Progenitor cell of endocrine pancreas (in vitro differentiated cells): ENCODE data around the gene NUDCD2. TPM values are rescaled to one million over a fixed set of nuclear protein-coding genes. Genes with fewer than 3 reads are reported as not detected.

Experiments used
- DNase-seq: peaks from one replicate; pipeline ENCODE4 v3.0.0; 2021; ENCODE audit warnings: low spot score; ENCODE audit not compliant: unreplicated experiment
- H3K27ac Mint-ChIP-seq: 2 replicates; pipeline ENCODE4 v1.8.0; 2021; ENCODE audit warnings: mild to moderate bottlenecking, moderate library complexity, mixed read lengths
- H3K27me3 Mint-ChIP-seq: 2 replicates; pipeline ENCODE4 v1.8.0; 2021; ENCODE audit warnings: mixed read lengths
- H3K36me3 Mint-ChIP-seq: 2 replicates; pipeline ENCODE4 v1.8.0; 2022; ENCODE audit warnings: mixed read lengths; ENCODE audit not compliant: insufficient read depth
- H3K4me1 Mint-ChIP-seq: 2 replicates; pipeline ENCODE4 v1.8.0; 2021; ENCODE audit warnings: low read depth, mixed read lengths
- H3K4me3 Mint-ChIP-seq: 2 replicates; pipeline ENCODE4 v1.8.0; 2021; ENCODE audit warnings: low read depth, mild to moderate bottlenecking, moderate library complexity, mixed read lengths
- H3K9me3 Mint-ChIP-seq: 2 replicates; pipeline ENCODE4 v1.8.0; 2021; ENCODE audit warnings: low read depth, mixed read lengths
- total RNA-seq: library from RNA; stranded (reverse); gene quantifications from 2 replicates; pipeline ENCODE4 v1.2.1, GENCODE V29; 2021
- TF ChIP-seq, protein P1 (sequence below): fragments of 200-600 bp; sonication (generic); IDR thresholded peaks from one replicate; pipeline ENCODE4 v1.5.0; 2021; ENCODE audit warnings: antibody characterized with exemption, mild to moderate bottlenecking; ENCODE audit not compliant: unreplicated experiment

The NUDCD2 gene
- total RNA-seq, 1 donor from 2014 or later: 33.0 TPM

DNA sequence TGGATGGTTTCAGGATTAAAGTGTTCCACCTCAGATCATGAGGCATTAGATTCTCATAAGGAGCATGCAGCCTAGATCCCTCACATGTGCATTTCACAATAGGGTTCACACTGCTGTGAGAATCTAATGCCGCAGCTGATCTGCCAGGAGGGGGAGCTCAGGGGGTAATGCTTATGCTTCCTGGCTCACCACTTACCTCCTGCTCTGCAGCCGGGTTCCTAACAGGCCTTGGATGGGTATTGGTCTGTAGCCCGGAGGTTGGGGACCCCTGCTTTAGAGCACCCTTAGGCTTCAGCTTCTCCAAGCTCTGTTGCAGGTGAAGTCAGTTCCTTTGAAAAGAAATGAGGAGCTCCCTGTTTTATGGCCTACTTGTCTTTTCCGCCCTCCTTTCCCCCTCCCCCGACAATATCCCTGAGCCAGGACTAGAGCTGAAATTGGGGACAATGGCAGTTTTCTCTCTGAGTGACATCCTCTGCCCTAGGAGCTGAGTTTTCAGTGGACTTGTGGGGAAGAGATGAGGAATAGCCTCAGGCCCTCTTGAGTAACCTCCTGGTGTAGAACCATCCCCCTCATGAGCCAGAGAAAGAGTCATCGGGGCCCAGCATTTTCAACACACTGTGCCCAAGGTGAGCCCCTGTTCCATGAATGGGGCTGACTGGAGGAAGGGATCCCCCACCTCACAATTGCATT, 29.3 kb upstream of the NUDCD2 start:
- H3K9me3 Mint-ChIP-seq: peaks cover 6% of the 10 kb centered on the region
- H3K27me3 Mint-ChIP-seq: no peaks in the 10 kb centered on the region
- no peak overlapping the region for H3K4me3 Mint-ChIP-seq
- H3K27ac Mint-ChIP-seq: no peak overlapping the region
- peaks cover 23% of the 10 kb centered on the region for H3K36me3 Mint-ChIP-seq
- DNase-seq: no peak
- no peaks in the 10 kb centered on the region for H3K4me1 Mint-ChIP-seq
- TF ChIP-seq, protein P1, sequence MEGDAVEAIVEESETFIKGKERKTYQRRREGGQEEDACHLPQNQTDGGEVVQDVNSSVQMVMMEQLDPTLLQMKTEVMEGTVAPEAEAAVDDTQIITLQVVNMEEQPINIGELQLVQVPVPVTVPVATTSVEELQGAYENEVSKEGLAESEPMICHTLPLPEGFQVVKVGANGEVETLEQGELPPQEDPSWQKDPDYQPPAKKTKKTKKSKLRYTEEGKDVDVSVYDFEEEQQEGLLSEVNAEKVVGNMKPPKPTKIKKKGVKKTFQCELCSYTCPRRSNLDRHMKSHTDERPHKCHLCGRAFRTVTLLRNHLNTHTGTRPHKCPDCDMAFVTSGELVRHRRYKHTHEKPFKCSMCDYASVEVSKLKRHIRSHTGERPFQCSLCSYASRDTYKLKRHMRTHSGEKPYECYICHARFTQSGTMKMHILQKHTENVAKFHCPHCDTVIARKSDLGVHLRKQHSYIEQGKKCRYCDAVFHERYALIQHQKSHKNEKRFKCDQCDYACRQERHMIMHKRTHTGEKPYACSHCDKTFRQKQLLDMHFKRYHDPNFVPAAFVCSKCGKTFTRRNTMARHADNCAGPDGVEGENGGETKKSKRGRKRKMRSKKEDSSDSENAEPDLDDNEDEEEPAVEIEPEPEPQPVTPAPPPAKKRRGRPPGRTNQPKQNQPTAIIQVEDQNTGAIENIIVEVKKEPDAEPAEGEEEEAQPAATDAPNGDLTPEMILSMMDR: no peak

DNA sequence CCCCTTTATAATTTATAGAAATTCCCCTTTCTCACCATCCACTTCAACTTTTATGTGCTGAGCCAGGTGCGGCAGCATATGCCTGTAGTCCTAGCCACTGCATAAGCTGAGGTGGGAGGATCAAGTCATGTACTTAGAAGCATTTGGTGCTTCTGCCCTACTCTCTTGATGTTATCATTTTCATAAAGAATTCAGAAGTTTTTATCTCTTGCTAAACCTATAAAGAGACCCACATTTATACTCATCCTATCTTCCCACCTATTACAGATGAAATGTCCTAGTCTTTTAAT, 19.0 kb upstream of the NUDCD2 start:
- Mint-ChIP-seq H3K27ac (no peak overlapping the region), H3K4me3 (no peak overlapping the region), H3K9me3 (no peaks in the 10 kb centered on the region), H3K36me3 (peaks cover 15% of the 10 kb centered on the region), H3K27me3 (no peaks in the 10 kb centered on the region), H3K4me1 (no peaks in the 10 kb centered on the region)
- TF ChIP-seq, protein P1: no peak
- no peak for DNase-seq

DNA sequence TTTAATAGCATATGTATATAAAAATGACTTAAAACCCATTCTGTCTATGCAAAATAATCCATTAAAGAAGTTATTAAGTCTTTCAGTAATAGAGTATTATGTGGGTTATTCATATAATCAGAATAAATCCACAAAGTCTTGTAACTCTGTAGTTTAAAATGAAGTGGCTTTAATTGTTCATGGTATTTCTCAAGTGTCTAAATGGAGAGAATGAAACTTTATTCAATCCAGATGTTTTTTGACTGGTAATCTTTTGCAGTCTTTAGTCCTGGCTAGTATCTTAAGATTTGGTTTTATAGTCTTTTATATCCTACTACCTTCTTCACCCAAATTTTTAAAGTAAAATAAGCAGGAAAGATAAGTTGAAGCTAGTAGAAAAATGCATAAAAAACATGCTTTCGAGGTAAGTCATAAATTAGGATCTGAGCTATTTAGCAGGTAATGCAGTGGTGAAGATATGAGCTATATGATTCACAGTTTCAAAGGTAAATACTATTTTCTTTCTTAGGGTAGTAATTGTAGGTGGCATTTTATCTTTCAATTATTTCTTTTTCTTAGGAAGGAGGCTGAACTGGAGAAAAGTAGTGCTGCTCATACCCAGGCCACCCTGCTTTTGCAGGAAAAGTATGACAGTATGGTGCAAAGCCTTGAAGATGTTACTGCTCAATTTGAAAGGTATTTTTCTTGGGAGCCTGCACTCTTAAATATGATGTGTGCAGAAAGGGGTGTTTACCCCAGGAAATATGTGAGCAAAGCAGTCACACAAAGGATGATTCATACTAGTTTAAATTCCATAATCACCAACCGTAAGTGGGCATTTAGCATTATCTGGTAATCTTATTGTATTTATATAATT, 18.5 kb upstream of the NUDCD2 start:
- TF ChIP-seq, protein P1: no peak
- H3K9me3 Mint-ChIP-seq: no peaks in the 10 kb centered on the region
- no peak for DNase-seq
- H3K4me3 Mint-ChIP-seq: no peak overlapping the region
- no peaks in the 10 kb centered on the region for H3K27me3 Mint-ChIP-seq
- no peak overlapping the region for H3K27ac Mint-ChIP-seq
- H3K4me1 Mint-ChIP-seq: no peaks in the 10 kb centered on the region
- H3K36me3 Mint-ChIP-seq: peaks cover 13% of the 10 kb centered on the region

DNA sequence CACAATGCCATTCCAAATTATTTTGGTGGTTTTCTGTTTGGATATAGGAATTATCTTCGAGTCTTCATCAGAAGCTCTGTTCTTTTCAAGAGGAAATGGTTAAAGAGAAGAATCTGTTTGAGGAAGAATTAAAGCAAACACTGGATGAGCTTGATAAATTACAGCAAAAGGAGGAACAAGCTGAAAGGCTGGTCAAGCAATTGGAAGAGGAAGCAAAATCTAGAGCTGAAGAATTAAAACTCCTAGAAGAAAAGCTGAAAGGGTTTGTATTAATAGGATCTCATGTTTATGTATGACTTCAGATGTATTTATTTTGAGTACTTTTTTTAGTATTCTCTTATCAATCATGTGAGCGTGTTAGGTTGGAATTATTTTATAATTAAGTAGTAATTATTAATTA, 15.5 kb upstream of the NUDCD2 start:
- no peak overlapping the region for H3K4me3 Mint-ChIP-seq
- H3K4me1 Mint-ChIP-seq: no peaks in the 10 kb centered on the region
- TF ChIP-seq, protein P1: no peak
- no peak overlapping the region for H3K27ac Mint-ChIP-seq
- peaks cover 14% of the 10 kb centered on the region for H3K36me3 Mint-ChIP-seq
- no peaks in the 10 kb centered on the region for H3K27me3 Mint-ChIP-seq
- DNase-seq: no peak
- no peaks in the 10 kb centered on the region for H3K9me3 Mint-ChIP-seq

DNA sequence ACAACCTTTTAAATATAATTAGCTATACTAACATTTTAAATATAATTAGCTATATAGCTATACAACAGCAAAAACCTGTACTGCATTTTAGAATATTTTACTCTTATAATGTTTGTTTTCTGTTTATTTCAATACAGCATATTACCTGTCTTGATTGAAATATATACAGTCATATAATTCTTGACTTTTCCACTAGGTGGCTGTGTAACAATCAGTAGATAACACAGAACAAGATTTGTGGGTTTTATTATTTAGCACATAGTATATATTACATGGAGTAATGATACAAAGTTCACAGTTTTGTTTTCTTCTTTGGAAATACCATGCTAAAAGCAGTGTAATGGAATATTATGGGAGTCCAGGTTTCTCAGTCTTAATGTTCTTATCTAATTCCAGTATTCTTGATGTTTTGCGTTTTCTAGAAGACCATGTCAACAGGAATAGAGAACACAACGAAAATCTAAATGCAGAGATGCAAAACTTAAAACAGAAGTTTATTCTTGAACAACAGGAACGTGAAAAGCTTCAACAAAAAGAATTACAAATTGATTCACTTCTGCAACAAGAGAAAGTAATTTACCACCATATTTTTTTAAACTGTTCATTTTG, 13.8 kb upstream of the NUDCD2 start:
- H3K27ac Mint-ChIP-seq: no peak overlapping the region
- DNase-seq: no peak
- H3K27me3 Mint-ChIP-seq: no peaks in the 10 kb centered on the region
- H3K4me3 Mint-ChIP-seq: no peak overlapping the region
- no peaks in the 10 kb centered on the region for H3K4me1 Mint-ChIP-seq
- peaks cover 14% of the 10 kb centered on the region for H3K36me3 Mint-ChIP-seq
- no peaks in the 10 kb centered on the region for H3K9me3 Mint-ChIP-seq
- TF ChIP-seq, protein P1: peak; percentile 31
